Measurements from ENCODE around the gene ZNF669. TPM values are rescaled to one million over a fixed set of nuclear protein-coding genes. Genes with fewer than 3 reads are reported as not detected.

The ZNF669 gene
- total and polyA plus RNA-seq, 2 experiments from 2014 or later, result 13.7 to 25.4 TPM

- TF ChIP-seq, protein P1, sequence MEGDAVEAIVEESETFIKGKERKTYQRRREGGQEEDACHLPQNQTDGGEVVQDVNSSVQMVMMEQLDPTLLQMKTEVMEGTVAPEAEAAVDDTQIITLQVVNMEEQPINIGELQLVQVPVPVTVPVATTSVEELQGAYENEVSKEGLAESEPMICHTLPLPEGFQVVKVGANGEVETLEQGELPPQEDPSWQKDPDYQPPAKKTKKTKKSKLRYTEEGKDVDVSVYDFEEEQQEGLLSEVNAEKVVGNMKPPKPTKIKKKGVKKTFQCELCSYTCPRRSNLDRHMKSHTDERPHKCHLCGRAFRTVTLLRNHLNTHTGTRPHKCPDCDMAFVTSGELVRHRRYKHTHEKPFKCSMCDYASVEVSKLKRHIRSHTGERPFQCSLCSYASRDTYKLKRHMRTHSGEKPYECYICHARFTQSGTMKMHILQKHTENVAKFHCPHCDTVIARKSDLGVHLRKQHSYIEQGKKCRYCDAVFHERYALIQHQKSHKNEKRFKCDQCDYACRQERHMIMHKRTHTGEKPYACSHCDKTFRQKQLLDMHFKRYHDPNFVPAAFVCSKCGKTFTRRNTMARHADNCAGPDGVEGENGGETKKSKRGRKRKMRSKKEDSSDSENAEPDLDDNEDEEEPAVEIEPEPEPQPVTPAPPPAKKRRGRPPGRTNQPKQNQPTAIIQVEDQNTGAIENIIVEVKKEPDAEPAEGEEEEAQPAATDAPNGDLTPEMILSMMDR (conservative IDR thresholded peaks at IDR 0.05; ENCODE audit: low read depth in 2 of 2), result no peak
Measured at GRCh38 chr1:247119600-247120407, 15.6 kb upstream of the ZNF669 start (continued).

GRCh38 chr1:247118946-247119446, 14.8 kb upstream of the ZNF669 start:
- ATAC-seq (peak; percentile 97), DNase-seq (ENCODE audit: low spot score) (peak; percentile 97)
- H3K27ac Mint-ChIP-seq, result no peak overlapping the region
- H3K27ac ChIP-seq (ENCODE audit: low read depth), result no peak overlapping the region
- no peaks in the 10 kb centered on the region for H3K27me3 ChIP-seq (ENCODE audit: insufficient read depth)
- no peaks in the 10 kb centered on the region for H3K36me3 Mint-ChIP-seq (ENCODE audit: low read depth)
- no peaks in the 10 kb centered on the region for H3F3A ChIP-seq (replicated peaks; ENCODE audit: low read depth)
- peaks cover 4% of the 10 kb centered on the region for H3K27me3 Mint-ChIP-seq (ENCODE audit: insufficient read depth, low read depth, poor library complexity)
- H3K9me2 ChIP-seq (ENCODE audit: insufficient read depth), result no peaks in the 10 kb centered on the region
- peaks cover 8% of the 10 kb centered on the region; the same call in 2 of the 3 replicates for H3K9me3 Mint-ChIP-seq
- no peaks in the 10 kb centered on the region for H3K4me1 ChIP-seq (ENCODE audit: insufficient read depth)
- no peak overlapping the region for H3K4me2 ChIP-seq
- H3K36me3 ChIP-seq (ENCODE audit: insufficient read depth), result no peaks in the 10 kb centered on the region
- no peak for TF ChIP-seq EZH2phosphoT487 (IDR thresholded peaks at IDR 0.05; ENCODE audit: unreplicated experiment)
- TF ChIP-seq, protein P1 (conservative IDR thresholded peaks at IDR 0.05; ENCODE audit: low read depth in 2 of 2), result peak; percentile 71
- H3K4me3 ChIP-seq, result no peak overlapping the region
- H3K79me2 ChIP-seq (replicated peaks; ENCODE audit: insufficient read depth), result no peaks in the 10 kb centered on the region
- H3K4me3 Mint-ChIP-seq, result no peak overlapping the region
- H3K4me1 Mint-ChIP-seq, result no peaks in the 10 kb centered on the region
- H2AFZ ChIP-seq, result no peak overlapping the region
- H4K20me1 ChIP-seq (replicated peaks; ENCODE audit: insufficient read depth), result no peaks in the 10 kb centered on the region

GRCh38 chr1:247115545-247115944, 11.4 kb upstream of the ZNF669 start:
- H3K4me3 ChIP-seq, result no peak overlapping the region
- no peak overlapping the region for H3K27ac ChIP-seq (ENCODE audit: low read depth)
- H3K36me3 Mint-ChIP-seq (ENCODE audit: low read depth), result peaks cover 3% of the 10 kb centered on the region; the same call in 1 of the 3 replicates
- no peaks in the 10 kb centered on the region for H3F3A ChIP-seq (replicated peaks; ENCODE audit: low read depth)
- H4K20me1 ChIP-seq (replicated peaks; ENCODE audit: insufficient read depth), result no peaks in the 10 kb centered on the region
- peaks cover 23% of the 10 kb centered on the region for H3K27me3 Mint-ChIP-seq (ENCODE audit: insufficient read depth, low read depth, poor library complexity)
- H3K4me3 Mint-ChIP-seq, result no peak overlapping the region
- no peak overlapping the region for H3K27ac Mint-ChIP-seq
- no peaks in the 10 kb centered on the region for H3K9me2 ChIP-seq (ENCODE audit: insufficient read depth)
- no peak overlapping the region for H2AFZ ChIP-seq
- ATAC-seq (no peak), DNase-seq (ENCODE audit: low spot score) (no peak)
- no peak overlapping the region for H3K4me2 ChIP-seq
- H3K9me3 Mint-ChIP-seq, result peaks cover 8% of the 10 kb centered on the region; the same call in 2 of the 3 replicates
- H3K79me2 ChIP-seq (replicated peaks; ENCODE audit: insufficient read depth), result no peaks in the 10 kb centered on the region
- H3K36me3 ChIP-seq (ENCODE audit: insufficient read depth), result no peaks in the 10 kb centered on the region
- peaks cover 3% of the 10 kb centered on the region for H3K4me1 ChIP-seq (ENCODE audit: insufficient read depth)
- peaks cover 27% of the 10 kb centered on the region for H3K27me3 ChIP-seq (ENCODE audit: insufficient read depth)
- H3K4me1 Mint-ChIP-seq, result peaks cover 10% of the 10 kb centered on the region
- TF ChIP-seq EZH2phosphoT487 (IDR thresholded peaks at IDR 0.05; ENCODE audit: unreplicated experiment) (no peak), STAT1 (IDR thresholded peaks at IDR 0.05; ENCODE audit: unreplicated experiment) (no peak)
- TF ChIP-seq, protein P2, sequence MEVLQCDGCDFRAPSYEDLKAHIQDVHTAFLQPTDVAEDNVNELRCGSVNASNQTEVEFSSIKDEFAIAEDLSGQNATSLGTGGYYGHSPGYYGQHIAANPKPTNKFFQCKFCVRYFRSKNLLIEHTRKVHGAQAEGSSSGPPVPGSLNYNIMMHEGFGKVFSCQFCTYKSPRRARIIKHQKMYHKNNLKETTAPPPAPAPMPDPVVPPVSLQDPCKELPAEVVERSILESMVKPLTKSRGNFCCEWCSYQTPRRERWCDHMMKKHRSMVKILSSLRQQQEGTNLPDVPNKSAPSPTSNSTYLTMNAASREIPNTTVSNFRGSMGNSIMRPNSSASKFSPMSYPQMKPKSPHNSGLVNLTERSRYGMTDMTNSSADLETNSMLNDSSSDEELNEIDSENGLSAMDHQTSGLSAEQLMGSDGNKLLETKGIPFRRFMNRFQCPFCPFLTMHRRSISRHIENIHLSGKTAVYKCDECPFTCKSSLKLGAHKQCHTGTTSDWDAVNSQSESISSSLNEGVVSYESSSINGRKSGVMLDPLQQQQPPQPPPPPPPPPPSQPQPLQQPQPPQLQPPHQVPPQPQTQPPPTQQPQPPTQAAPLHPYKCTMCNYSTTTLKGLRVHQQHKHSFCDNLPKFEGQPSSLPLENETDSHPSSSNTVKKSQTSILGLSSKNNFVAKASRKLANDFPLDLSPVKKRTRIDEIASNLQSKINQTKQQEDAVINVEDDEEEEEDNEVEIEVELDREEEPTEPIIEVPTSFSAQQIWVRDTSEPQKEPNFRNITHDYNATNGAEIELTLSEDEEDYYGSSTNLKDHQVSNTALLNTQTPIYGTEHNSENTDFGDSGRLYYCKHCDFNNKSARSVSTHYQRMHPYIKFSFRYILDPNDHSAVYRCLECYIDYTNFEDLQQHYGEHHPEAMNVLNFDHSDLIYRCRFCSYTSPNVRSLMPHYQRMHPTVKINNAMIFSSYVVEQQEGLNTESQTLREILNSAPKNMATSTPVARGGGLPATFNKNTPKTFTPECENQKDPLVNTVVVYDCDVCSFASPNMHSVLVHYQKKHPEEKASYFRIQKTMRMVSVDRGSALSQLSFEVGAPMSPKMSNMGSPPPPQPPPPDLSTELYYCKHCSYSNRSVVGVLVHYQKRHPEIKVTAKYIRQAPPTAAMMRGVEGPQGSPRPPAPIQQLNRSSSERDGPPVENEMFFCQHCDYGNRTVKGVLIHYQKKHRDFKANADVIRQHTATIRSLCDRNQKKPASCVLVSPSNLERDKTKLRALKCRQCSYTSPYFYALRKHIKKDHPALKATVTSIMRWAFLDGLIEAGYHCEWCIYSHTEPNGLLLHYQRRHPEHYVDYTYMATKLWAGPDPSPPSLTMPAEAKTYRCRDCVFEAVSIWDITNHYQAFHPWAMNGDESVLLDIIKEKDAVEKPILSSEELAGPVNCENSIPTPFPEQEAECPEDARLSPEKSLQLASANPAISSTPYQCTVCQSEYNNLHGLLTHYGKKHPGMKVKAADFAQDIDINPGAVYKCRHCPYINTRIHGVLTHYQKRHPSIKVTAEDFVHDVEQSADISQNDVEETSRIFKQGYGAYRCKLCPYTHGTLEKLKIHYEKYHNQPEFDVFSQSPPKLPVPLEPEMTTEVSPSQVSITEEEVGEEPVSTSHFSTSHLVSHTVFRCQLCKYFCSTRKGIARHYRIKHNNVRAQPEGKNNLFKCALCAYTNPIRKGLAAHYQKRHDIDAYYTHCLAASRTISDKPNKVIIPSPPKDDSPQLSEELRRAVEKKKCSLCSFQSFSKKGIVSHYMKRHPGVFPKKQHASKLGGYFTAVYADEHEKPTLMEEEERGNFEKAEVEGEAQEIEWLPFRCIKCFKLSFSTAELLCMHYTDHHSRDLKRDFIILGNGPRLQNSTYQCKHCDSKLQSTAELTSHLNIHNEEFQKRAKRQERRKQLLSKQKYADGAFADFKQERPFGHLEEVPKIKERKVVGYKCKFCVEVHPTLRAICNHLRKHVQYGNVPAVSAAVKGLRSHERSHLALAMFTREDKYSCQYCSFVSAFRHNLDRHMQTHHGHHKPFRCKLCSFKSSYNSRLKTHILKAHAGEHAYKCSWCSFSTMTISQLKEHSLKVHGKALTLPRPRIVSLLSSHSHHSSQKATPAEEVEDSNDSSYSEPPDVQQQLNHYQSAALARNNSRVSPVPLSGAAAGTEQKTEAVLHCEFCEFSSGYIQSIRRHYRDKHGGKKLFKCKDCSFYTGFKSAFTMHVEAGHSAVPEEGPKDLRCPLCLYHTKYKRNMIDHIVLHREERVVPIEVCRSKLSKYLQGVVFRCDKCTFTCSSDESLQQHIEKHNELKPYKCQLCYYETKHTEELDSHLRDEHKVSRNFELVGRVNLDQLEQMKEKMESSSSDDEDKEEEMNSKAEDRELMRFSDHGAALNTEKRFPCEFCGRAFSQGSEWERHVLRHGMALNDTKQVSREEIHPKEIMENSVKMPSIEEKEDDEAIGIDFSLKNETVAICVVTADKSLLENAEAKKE (CRISPR knock-in tag; IDR thresholded peaks at IDR 0.05), result no peak
